Liver (tissue), 9 donors: Measurements from ENCODE around the gene IL1RAPL2. TPM values are rescaled to one million over a fixed set of nuclear protein-coding genes. Genes with fewer than 3 reads are reported as not detected.

Source experiments
- DNase-seq: peaks from one replicate; pipeline ENCODE4 v3.0.0-alpha.2; 2017; ENCODE audit warnings: low spot score
- H3K27ac ChIP-seq, 2 donors: one replicate each; pipeline ENCODE4 v1.7.0; 2013; ENCODE audit warnings: inconsistent platforms in 2 of 2, low read length in 2 of 2, control low read depth in 1 of 2, low read depth in 1 of 2, mild to moderate bottlenecking in 1 of 2
- H3K27me3 ChIP-seq, 4 donors: one replicate each; pipeline versions ENCODE4 v1.6.1 to v1.7.0; 2013; ENCODE audit warnings: low read length in 3 of 4, inconsistent platforms in 1 of 4, mild to moderate bottlenecking in 1 of 4, moderate library complexity in 1 of 4; ENCODE audit not compliant: control insufficient read depth in 4 of 4, insufficient read depth in 4 of 4
- H3K36me3 ChIP-seq, 4 donors: one replicate each; pipeline versions ENCODE4 v1.6.1 to v1.7.0; 2013; ENCODE audit warnings: low read length in 3 of 4, mild to moderate bottlenecking in 3 of 4, low read depth in 1 of 4, moderate library complexity in 1 of 4; ENCODE audit not compliant: control insufficient read depth in 4 of 4, insufficient read depth in 3 of 4
- H3K4me1 ChIP-seq, 4 donors: one replicate each; pipeline versions ENCODE4 v1.6.1 to v1.7.0; 2013; ENCODE audit warnings: low read length in 3 of 4, mild to moderate bottlenecking in 3 of 4, moderate library complexity in 1 of 4; ENCODE audit not compliant: control insufficient read depth in 4 of 4, insufficient read depth in 4 of 4
- H3K4me3 ChIP-seq, 3 donors: one replicate each; pipeline versions ENCODE4 v1.6.1 to v1.7.0; 2013; ENCODE audit warnings: low read length in 3 of 3, control low read depth in 1 of 3, low read depth in 1 of 3, mild to moderate bottlenecking in 1 of 3
- H3K9ac ChIP-seq, 2 donors: one replicate each; pipeline ENCODE4 v1.7.0; 2013; ENCODE audit warnings: low read length in 2 of 2, mild to moderate bottlenecking in 2 of 2, moderate library complexity in 2 of 2, control low read depth in 1 of 2, low read depth in 1 of 2
- H3K9me3 ChIP-seq, 4 donors: one replicate each; pipeline versions ENCODE4 v1.6.1 to v1.7.0; 2013; ENCODE audit warnings: low read length in 3 of 4; ENCODE audit not compliant: control insufficient read depth in 4 of 4
- ATF3 ChIP-seq: IDR thresholded peaks from 2 replicates; pipeline ENCODE4 v1.6.1; 2016; ENCODE audit warnings: antibody characterized with exemption
- CTCF ChIP-seq: fragments of 150-350 bp; IDR thresholded peaks from 2 replicates; pipeline ENCODE4 v1.5.1; 2017; ENCODE audit warnings: improper control_type of control experiment, low read depth, low read length; ENCODE audit not compliant: missing input control
- EGR1 ChIP-seq, 2 donors: IDR thresholded peaks; 2 replicates each; pipeline ENCODE4 v1.6.1; 2016 to 2018; ENCODE audit warnings: antibody characterized with exemption in 2 of 2, low read depth in 2 of 2
- FOXA1 ChIP-seq: IDR thresholded peaks from 2 replicates; pipeline ENCODE4 v1.6.1; 2016; ENCODE audit warnings: antibody characterized with exemption
- FOXA2 ChIP-seq: IDR thresholded peaks from 2 replicates; pipeline ENCODE4 v1.6.1; 2016; ENCODE audit warnings: antibody characterized with exemption
- GABPA ChIP-seq, 2 donors: IDR thresholded peaks in 1 of 2; conservative IDR thresholded peaks in 1 of 2; 2 replicates each; pipeline ENCODE4 v1.6.1; 2016; ENCODE audit warnings: antibody characterized with exemption in 2 of 2, mild to moderate bottlenecking in 1 of 2, moderate library complexity in 1 of 2
- HNF4A ChIP-seq, 2 donors: conservative IDR thresholded peaks; 2 replicates each; pipeline ENCODE4 v1.6.1; 2016; ENCODE audit warnings: antibody characterized with exemption in 2 of 2, mild to moderate bottlenecking in 2 of 2
- HNF4G ChIP-seq: IDR thresholded peaks from 2 replicates; pipeline ENCODE4 v1.6.1; 2016; ENCODE audit warnings: antibody characterized with exemption
- JUND ChIP-seq, 2 donors: IDR thresholded peaks; 2 replicates each; pipeline ENCODE4 v1.6.1; 2016; ENCODE audit warnings: antibody characterized with exemption in 2 of 2
- MAX ChIP-seq: IDR thresholded peaks from 2 replicates; pipeline ENCODE4 v1.6.1; 2016; ENCODE audit warnings: antibody characterized with exemption
- NR2F2 ChIP-seq: IDR thresholded peaks from 2 replicates; pipeline ENCODE4 v1.6.1; 2016; ENCODE audit warnings: antibody characterized with exemption
- RAD21 ChIP-seq, 2 donors: IDR thresholded peaks; 2 replicates each; pipeline ENCODE4 v1.6.1; 2016; ENCODE audit warnings: antibody characterized with exemption in 2 of 2, mild to moderate bottlenecking in 2 of 2
- REST ChIP-seq: IDR thresholded peaks from 2 replicates; pipeline ENCODE4 v1.6.1; 2016; ENCODE audit warnings: antibody characterized with exemption, mild to moderate bottlenecking
- RXRA ChIP-seq, 2 donors: IDR thresholded peaks; 2 replicates each; pipeline ENCODE4 v1.6.1; 2017 to 2018; ENCODE audit warnings: antibody characterized with exemption in 2 of 2, mild to moderate bottlenecking in 1 of 2
- SP1 ChIP-seq: IDR thresholded peaks from 2 replicates; pipeline ENCODE4 v1.6.1; 2018; ENCODE audit warnings: antibody characterized with exemption, mild to moderate bottlenecking
- TAF1 ChIP-seq: conservative IDR thresholded peaks from 2 replicates; pipeline ENCODE4 v1.6.1; 2016; ENCODE audit warnings: antibody characterized with exemption, mild to moderate bottlenecking
- YY1 ChIP-seq: IDR thresholded peaks from 2 replicates; pipeline ENCODE4 v1.6.1; 2016; ENCODE audit warnings: antibody characterized with exemption, mild to moderate bottlenecking
- ZBTB33 ChIP-seq: IDR thresholded peaks from 2 replicates; pipeline ENCODE4 v1.6.1; 2016; ENCODE audit warnings: antibody characterized with exemption
- WGBS: extraction: QIAGEN DNeasy Blood & Tissue Kit; methylation state at CpG from one replicate; pipeline ENCODE4 v1.1.7; 2013; 5-methylcytosine and 5-hydroxymethylcytosine counted together
- polyA plus RNA-seq, 2 donors: library from polyadenylated mRNA; stranded (reverse) in 1 of 2; unstranded in 1 of 2; fragments of 200-250 nt in 1 of 2; fragments of >200 nt in 1 of 2; fragmentation: Nextera tagmentation in 1 of 2; extraction: Ambion mirVana in 1 of 2; gene quantifications; one replicate each; pipeline versions ENCODE4 v1.2.1 to v1.2.3, GENCODE V29; 2013 to 2015
- total RNA-seq, 2 donors: library from RNA; depleted of rRNA; stranded (reverse); fragments of >200 nt; gene quantifications; one replicate each; pipeline ENCODE4 v1.2.3, GENCODE V29; 2014
- donor health status: healthy.
- donor health status: healthy.
- donor health status: healthy.
- donor health status: healthy.
- donor health status: healthy.

The IL1RAPL2 gene
- total and polyA plus RNA-seq, 4 donors = 0.20 to 1.6 (median 0.91) TPM

- no peak overlapping the region for H3K9ac ChIP-seq
- H3K36me3 ChIP-seq = no peaks in the 10 kb centered on the region
- H3K27ac ChIP-seq = no peak overlapping the region
- no peaks in the 10 kb centered on the region for H3K9me3 ChIP-seq
- TF ChIP-seq TAF1 (no peak), FOXA2 (no peak), EGR1 (IDR thresholded peaks at IDR 0.05; ENCODE audit: low read depth in 2 of 2) (no peak), HNF4A (conservative IDR thresholded peaks at IDR 0.05) (no peak), SP1 (no peak), CTCF (no peak), NR2F2 (no peak), HNF4G (no peak), MAX (no peak), FOXA1 (no peak), GABPA (IDR thresholded peaks at IDR 0.05 in 1 of 2, conservative IDR thresholded peaks at IDR 0.05 in 1 of 2) (no peak)
- WGBS = 77% methylated on average over 2 of the region's 2 CpGs
- no peak overlapping the region for H3K4me3 ChIP-seq
- no peak for DNase-seq
- H3K4me1 ChIP-seq = no peaks in the 10 kb centered on the region
- H3K27me3 ChIP-seq = no peaks in the 10 kb centered on the region
Measured at GRCh38 chrX:105608745-105609144, 1042.7 kb downstream of the IL1RAPL2 start.

- TF ChIP-seq CTCF (no peak), TAF1 (no peak), HNF4A (conservative IDR thresholded peaks at IDR 0.05) (no peak), GABPA (IDR thresholded peaks at IDR 0.05 in 1 of 2, conservative IDR thresholded peaks at IDR 0.05 in 1 of 2) (no peak), FOXA2 (no peak), ATF3 (no peak), SP1 (no peak), EGR1 (IDR thresholded peaks at IDR 0.05; ENCODE audit: low read depth in 2 of 2) (no peak), RAD21 (IDR thresholded peaks at IDR 0.05) (no peak), HNF4G (no peak), REST (no peak), MAX (no peak), YY1 (no peak), FOXA1 (no peak), RXRA (IDR thresholded peaks at IDR 0.05) (no peak), ZBTB33 (no peak), NR2F2 (no peak), JUND (IDR thresholded peaks at IDR 0.05) (no peak)
- no peak overlapping the region for H3K27ac ChIP-seq
- no peak overlapping the region for H3K9ac ChIP-seq
- H3K36me3 ChIP-seq = no peaks in the 10 kb centered on the region
- no peak for DNase-seq
- H3K9me3 ChIP-seq = no peaks in the 10 kb centered on the region
- H3K4me3 ChIP-seq = no peak overlapping the region
- 91% methylated on average over 3 of the region's 3 CpGs for WGBS
- H3K27me3 ChIP-seq = no peaks in the 10 kb centered on the region
- H3K4me1 ChIP-seq = no peaks in the 10 kb centered on the region
Measured at GRCh38 chrX:105609530-105609929, 1043.5 kb downstream of the IL1RAPL2 start.
